Measurements from ENCODE around the gene MOG.
"Not testable (repeated sequence)": the region's sequence is repeated elsewhere in the genome, so short reads cannot be mapped to it uniquely, and the experiment has no call there.

Gene MOG

GRCh38 chr6:29661502-29662141 lies 4.7 kb downstream of the MOG start:
- H3K4me1 ChIP-seq (ENCODE audit: control insufficient read depth, insufficient read depth, low read length, unreplicated experiment); H3K27ac ChIP-seq (ENCODE audit: low read depth, low read length); H3K79me2 ChIP-seq (ENCODE audit: control insufficient read depth, insufficient read depth, low read length, unreplicated experiment); H3K4me3 ChIP-seq (ENCODE audit: low read depth, low read length); H2AFZ ChIP-seq (ENCODE audit: low read length, unreplicated experiment); H3K36me3 ChIP-seq (ENCODE audit: insufficient read depth, low read length): not testable (repeated sequence)
- H3K27me3 ChIP-seq (ENCODE audit: insufficient read depth, low read length) = peaks cover 68% of the 10 kb centered on the region

GRCh38 chr6:29663300-29664042 lies 6.6 kb downstream of the MOG start:
- no peak overlapping the region for H3K27ac ChIP-seq (ENCODE audit: low read depth, low read length)
- H3K79me2 ChIP-seq (ENCODE audit: control insufficient read depth, insufficient read depth, low read length, unreplicated experiment) = no peaks in the 10 kb centered on the region
- no peak overlapping the region for H2AFZ ChIP-seq (ENCODE audit: low read length, unreplicated experiment)
- no peaks in the 10 kb centered on the region for H3K4me1 ChIP-seq (ENCODE audit: control insufficient read depth, insufficient read depth, low read length, unreplicated experiment)
- H3K36me3 ChIP-seq (ENCODE audit: insufficient read depth, low read length) = no peaks in the 10 kb centered on the region
- H3K27me3 ChIP-seq (ENCODE audit: insufficient read depth, low read length) = peaks cover 72% of the 10 kb centered on the region
- H3K4me3 ChIP-seq (ENCODE audit: low read depth, low read length) = no peak overlapping the region

- Histone ChIP-seq H3K27ac (ENCODE audit: low read depth, low read length) (no peak overlapping the region), H3K4me1 (ENCODE audit: control insufficient read depth, insufficient read depth, low read length, unreplicated experiment) (no peaks in the 10 kb centered on the region), H2AFZ (ENCODE audit: low read length, unreplicated experiment) (no peak overlapping the region), H3K36me3 (ENCODE audit: insufficient read depth, low read length) (no peaks in the 10 kb centered on the region), H3K27me3 (ENCODE audit: insufficient read depth, low read length) (peaks cover 75% of the 10 kb centered on the region), H3K4me3 (ENCODE audit: low read depth, low read length) (no peak overlapping the region), H3K79me2 (ENCODE audit: control insufficient read depth, insufficient read depth, low read length, unreplicated experiment) (no peaks in the 10 kb centered on the region)
These were observed 9.3 kb downstream of the MOG start for GRCh38 chr6:29665942-29666825.

GRCh38 chr6:29666826-29667130 lies 9.9 kb downstream of the MOG start:
- Histone ChIP-seq H3K27me3 (ENCODE audit: insufficient read depth, low read length) (peaks cover 75% of the 10 kb centered on the region), H2AFZ (ENCODE audit: low read length, unreplicated experiment) (no peak overlapping the region), H3K27ac (ENCODE audit: low read depth, low read length) (no peak overlapping the region), H3K4me1 (ENCODE audit: control insufficient read depth, insufficient read depth, low read length, unreplicated experiment) (no peaks in the 10 kb centered on the region), H3K4me3 (ENCODE audit: low read depth, low read length) (no peak overlapping the region), H3K36me3 (ENCODE audit: insufficient read depth, low read length) (no peaks in the 10 kb centered on the region), H3K79me2 (ENCODE audit: control insufficient read depth, insufficient read depth, low read length, unreplicated experiment) (no peaks in the 10 kb centered on the region)

- Histone ChIP-seq H3K27ac (ENCODE audit: low read depth, low read length) (no peak overlapping the region), H3K4me3 (ENCODE audit: low read depth, low read length) (no peak overlapping the region), H3K27me3 (ENCODE audit: insufficient read depth, low read length) (peaks cover 73% of the 10 kb centered on the region), H3K79me2 (ENCODE audit: control insufficient read depth, insufficient read depth, low read length, unreplicated experiment) (no peaks in the 10 kb centered on the region), H2AFZ (ENCODE audit: low read length, unreplicated experiment) (no peak overlapping the region), H3K4me1 (ENCODE audit: control insufficient read depth, insufficient read depth, low read length, unreplicated experiment) (no peaks in the 10 kb centered on the region), H3K36me3 (ENCODE audit: insufficient read depth, low read length) (no peaks in the 10 kb centered on the region)
These were observed 10.3 kb downstream of the MOG start for GRCh38 chr6:29667158-29667557.

- H3K27me3 ChIP-seq (ENCODE audit: insufficient read depth, low read length) = peaks cover 62% of the 10 kb centered on the region
These were observed 14.1 kb downstream of the MOG start for GRCh38 chr6:29671026-29671425.

GRCh38 chr6:29672116-29672515 lies 15.2 kb downstream of the MOG start:
- H3K27ac ChIP-seq (ENCODE audit: low read depth, low read length); H3K4me1 ChIP-seq (ENCODE audit: control insufficient read depth, insufficient read depth, low read length, unreplicated experiment); H3K79me2 ChIP-seq (ENCODE audit: control insufficient read depth, insufficient read depth, low read length, unreplicated experiment); H2AFZ ChIP-seq (ENCODE audit: low read length, unreplicated experiment); H3K4me3 ChIP-seq (ENCODE audit: low read depth, low read length); H3K36me3 ChIP-seq (ENCODE audit: insufficient read depth, low read length): not testable (repeated sequence)
- H3K27me3 ChIP-seq (ENCODE audit: insufficient read depth, low read length) = peaks cover 51% of the 10 kb centered on the region

More at GRCh38 chr6:29671026-29671425, 14.1 kb downstream of the MOG start:
- H3K27ac ChIP-seq (ENCODE audit: low read depth, low read length) = no peak overlapping the region
- no peaks in the 10 kb centered on the region for H3K36me3 ChIP-seq (ENCODE audit: insufficient read depth, low read length)
- no peak overlapping the region for H3K4me3 ChIP-seq (ENCODE audit: low read depth, low read length)
- H3K79me2 ChIP-seq (ENCODE audit: control insufficient read depth, insufficient read depth, low read length, unreplicated experiment) = no peaks in the 10 kb centered on the region
- no peak overlapping the region for H2AFZ ChIP-seq (ENCODE audit: low read length, unreplicated experiment)
- H3K4me1 ChIP-seq (ENCODE audit: control insufficient read depth, insufficient read depth, low read length, unreplicated experiment) = no peaks in the 10 kb centered on the region

GRCh38 chr6:29673161-29673560 lies 16.3 kb downstream of the MOG start:
- no peak overlapping the region for H2AFZ ChIP-seq (ENCODE audit: low read length, unreplicated experiment)
- no peaks in the 10 kb centered on the region for H3K79me2 ChIP-seq (ENCODE audit: control insufficient read depth, insufficient read depth, low read length, unreplicated experiment)
- no peak overlapping the region for H3K27ac ChIP-seq (ENCODE audit: low read depth, low read length)
- H3K4me1 ChIP-seq (ENCODE audit: control insufficient read depth, insufficient read depth, low read length, unreplicated experiment) = no peaks in the 10 kb centered on the region
- H3K27me3 ChIP-seq (ENCODE audit: insufficient read depth, low read length) = peaks cover 40% of the 10 kb centered on the region
- H3K4me3 ChIP-seq (ENCODE audit: low read depth, low read length) = no peak overlapping the region
- no peaks in the 10 kb centered on the region for H3K36me3 ChIP-seq (ENCODE audit: insufficient read depth, low read length)

GRCh38 chr6:29674008-29674407 lies 17.1 kb downstream of the MOG start:
- H3K27me3 ChIP-seq (ENCODE audit: insufficient read depth, low read length) = peaks cover 35% of the 10 kb centered on the region

GRCh38 chr6:29675561-29675960 lies 18.7 kb downstream of the MOG start:
- H2AFZ ChIP-seq (ENCODE audit: low read length, unreplicated experiment) = no peak overlapping the region
- no peak overlapping the region for H3K27ac ChIP-seq (ENCODE audit: low read depth, low read length)
- no peak overlapping the region for H3K4me3 ChIP-seq (ENCODE audit: low read depth, low read length)
- no peaks in the 10 kb centered on the region for H3K79me2 ChIP-seq (ENCODE audit: control insufficient read depth, insufficient read depth, low read length, unreplicated experiment)
- H3K36me3 ChIP-seq (ENCODE audit: insufficient read depth, low read length) = no peaks in the 10 kb centered on the region
- H3K27me3 ChIP-seq (ENCODE audit: insufficient read depth, low read length) = peaks cover 27% of the 10 kb centered on the region
- H3K4me1 ChIP-seq (ENCODE audit: control insufficient read depth, insufficient read depth, low read length, unreplicated experiment) = no peaks in the 10 kb centered on the region

More at GRCh38 chr6:29674008-29674407, 17.1 kb downstream of the MOG start:
- Histone ChIP-seq H3K4me3 (ENCODE audit: low read depth, low read length) (no peak overlapping the region), H3K79me2 (ENCODE audit: control insufficient read depth, insufficient read depth, low read length, unreplicated experiment) (no peaks in the 10 kb centered on the region), H3K27ac (ENCODE audit: low read depth, low read length) (no peak overlapping the region), H3K4me1 (ENCODE audit: control insufficient read depth, insufficient read depth, low read length, unreplicated experiment) (no peaks in the 10 kb centered on the region), H2AFZ (ENCODE audit: low read length, unreplicated experiment) (no peak overlapping the region), H3K36me3 (ENCODE audit: insufficient read depth, low read length) (no peaks in the 10 kb centered on the region)

All from ACC112 (cell line).